Measurements from ENCODE around the gene GM2A.
"Not testable (repeated sequence)": the region's sequence is repeated elsewhere in the genome, so short reads cannot be mapped to it uniquely, and the experiment has no call there.

The GM2A gene

GRCh38 chr5:151254990-151255389, 2.0 kb downstream of the GM2A start:
- DNase-seq = not testable (repeated sequence)

GRCh38 chr5:151255621-151256286, 2.8 kb downstream of the GM2A start:
- no peak for DNase-seq

- no peak for DNase-seq
Observed at GRCh38 chr5:151257731-151258181, 4.8 kb downstream of the GM2A start.

GRCh38 chr5:151258201-151258611, 5.2 kb downstream of the GM2A start:
- no peak for DNase-seq

GRCh38 chr5:151258816-151259215, 5.8 kb downstream of the GM2A start:
- DNase-seq = no peak

GRCh38 chr5:151259931-151260330, 6.9 kb downstream of the GM2A start:
- DNase-seq = no peak

GRCh38 chr5:151262532-151262931, 9.5 kb downstream of the GM2A start:
- DNase-seq = no peak

- DNase-seq = no peak
Observed at GRCh38 chr5:151264113-151264512, 11.1 kb downstream of the GM2A start.

GRCh38 chr5:151267491-151268260, 14.7 kb downstream of the GM2A start:
- DNase-seq = no peak

GRCh38 chr5:151270599-151270998, 17.6 kb downstream of the GM2A start:
- DNase-seq = no peak

GRCh38 chr5:151271336-151271735, 18.4 kb downstream of the GM2A start:
- DNase-seq = no peak

GRCh38 chr5:151274666-151275065, 21.7 kb downstream of the GM2A start:
- DNase-seq = no peak

GRCh38 chr5:151275803-151276202, 22.8 kb downstream of the GM2A start:
- no peak for DNase-seq

GRCh38 chr5:151278845-151279244, 25.9 kb downstream of the GM2A start:
- no peak for DNase-seq

- DNase-seq = no peak
Observed at GRCh38 chr5:151280443-151280842, 27.5 kb downstream of the GM2A start.

GRCh38 chr5:151281001-151281639, 28.1 kb downstream of the GM2A start:
- no peak for DNase-seq

- DNase-seq = no peak
Observed at GRCh38 chr5:151283120-151283825, 30.3 kb downstream of the GM2A start.

GRCh38 chr5:151284392-151284967, 31.5 kb downstream of the GM2A start:
- no peak for DNase-seq

- DNase-seq = no peak
Observed at GRCh38 chr5:151285683-151286082, 32.7 kb downstream of the GM2A start.

- DNase-seq = no peak
Observed at GRCh38 chr5:151286246-151286645, 33.3 kb downstream of the GM2A start.

GRCh38 chr5:151288180-151288579, 35.2 kb downstream of the GM2A start:
- no peak for DNase-seq

- DNase-seq = no peak
Observed at GRCh38 chr5:151293624-151294023, 40.6 kb downstream of the GM2A start.

- no peak for DNase-seq
Observed at GRCh38 chr5:151295138-151295537, 42.2 kb downstream of the GM2A start.
